Glomerular visceral epithelial cell (primary cell): Measurements from ENCODE around the gene ASB5.
"Not testable (repeated sequence)": the region's sequence is repeated elsewhere in the genome, so short reads cannot be mapped to it uniquely, and the experiment has no call there.

Experiments used
- DNase-seq: peaks from one replicate; pipeline ENCODE4 v3.0.0-alpha.2; 2016; ENCODE audit errors: extremely low spot score

Gene ASB5

GRCh38 chr4:176222149-176222548 lies 46.9 kb downstream of the ASB5 start:
- DNase-seq = no peak

DNA sequence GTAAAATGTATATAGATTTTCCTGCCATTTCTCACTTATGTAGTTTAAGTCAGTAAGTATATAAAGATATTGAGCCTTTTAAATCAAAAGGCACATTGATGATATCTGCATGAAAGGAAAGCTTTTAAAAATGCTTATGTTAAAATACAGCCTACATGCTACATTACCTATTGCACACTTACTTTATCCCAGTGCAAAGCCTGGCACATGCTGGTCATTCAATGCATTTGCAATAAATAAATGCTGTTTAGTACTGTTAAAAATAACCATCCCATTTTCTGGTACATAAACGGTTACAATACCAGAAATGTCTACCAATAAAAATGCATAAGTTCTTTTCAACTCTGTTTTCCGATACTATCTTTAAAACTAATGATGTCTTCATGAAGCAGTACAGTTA lies 51.5 kb downstream of the ASB5 start:
- no peak for DNase-seq

- DNase-seq = not testable (repeated sequence)
These were observed 56.7 kb downstream of the ASB5 start for GRCh38 chr4:176212351-176212750.

DNA sequence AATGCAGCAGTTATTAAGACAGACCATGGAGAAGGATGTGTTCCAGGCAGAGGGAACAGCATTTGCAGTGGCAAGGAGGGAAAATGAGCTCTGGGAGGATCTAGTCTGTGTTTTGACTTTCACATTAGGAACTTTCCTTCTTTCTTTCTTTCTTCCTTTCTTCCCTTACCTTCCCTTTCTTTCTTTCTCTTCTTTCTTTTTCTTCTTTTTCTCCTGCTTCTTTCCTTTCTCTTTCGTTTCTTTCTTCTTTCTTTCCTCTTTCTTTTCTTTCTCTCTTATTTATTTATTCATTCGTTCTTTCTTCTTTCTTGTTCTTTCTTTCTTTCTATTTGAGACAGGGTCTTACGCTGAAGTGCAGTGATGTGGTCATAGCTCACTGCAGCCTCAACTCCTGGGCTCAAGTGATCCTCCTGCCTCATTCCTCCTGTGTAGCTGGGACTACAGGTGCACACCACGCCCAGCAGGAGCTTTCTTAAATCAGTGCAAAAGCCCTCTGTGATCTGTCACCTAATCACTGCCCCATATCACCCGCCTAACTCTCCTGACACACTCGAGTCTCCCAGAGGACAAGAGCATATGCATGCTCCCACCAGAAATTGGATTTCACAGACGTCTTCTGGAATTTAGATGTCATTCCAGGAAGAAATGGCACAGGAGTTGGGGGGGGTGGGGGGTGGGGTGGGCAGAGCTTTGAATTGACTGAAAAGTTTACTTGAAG lies 58.3 kb downstream of the ASB5 start:
- DNase-seq = no peak

DNA sequence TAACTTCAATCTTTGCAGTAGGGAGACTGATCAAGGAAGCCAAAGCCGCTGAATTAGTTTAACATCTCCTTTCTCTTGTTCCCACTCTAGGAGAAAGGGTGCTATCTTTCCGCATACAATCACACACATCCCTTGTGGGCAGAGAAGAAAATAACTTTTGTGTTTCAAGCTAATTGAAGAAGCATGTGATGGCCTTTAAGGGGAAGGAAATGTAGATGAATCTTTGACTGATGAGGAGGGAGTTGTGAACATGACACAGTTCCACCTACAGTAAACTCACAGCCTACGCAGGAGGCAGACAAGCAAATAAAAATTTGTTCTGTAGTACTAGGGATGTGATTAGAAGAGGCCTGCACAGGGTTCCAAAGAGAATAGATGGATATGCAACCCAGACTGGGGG lies 58.9 kb downstream of the ASB5 start:
- no peak for DNase-seq

DNA sequence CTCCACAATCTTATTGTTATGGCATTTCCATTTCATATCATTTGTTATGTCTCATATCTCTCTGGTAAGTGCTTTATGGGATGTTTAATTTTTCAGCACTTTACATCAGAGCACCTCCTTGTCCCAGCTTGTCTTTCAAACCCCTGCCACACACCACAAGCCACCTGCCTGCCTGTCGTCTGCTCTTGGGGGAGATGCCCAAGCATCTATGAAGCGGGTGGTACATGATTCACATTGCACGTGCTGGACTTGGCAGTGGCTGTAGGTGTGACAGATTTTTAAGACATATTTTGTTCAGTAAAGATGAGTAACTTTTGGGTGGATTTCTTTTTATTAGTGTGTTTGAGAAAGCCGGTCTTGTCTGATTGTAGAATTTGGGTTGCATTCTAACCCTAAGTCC lies 59.5 kb downstream of the ASB5 start:
- DNase-seq = no peak

- no peak for DNase-seq
These were observed 61.2 kb downstream of the ASB5 start for GRCh38 chr4:176207839-176208238.

- no peak for DNase-seq
These were observed 63.7 kb downstream of the ASB5 start for GRCh38 chr4:176205299-176205698.

DNA sequence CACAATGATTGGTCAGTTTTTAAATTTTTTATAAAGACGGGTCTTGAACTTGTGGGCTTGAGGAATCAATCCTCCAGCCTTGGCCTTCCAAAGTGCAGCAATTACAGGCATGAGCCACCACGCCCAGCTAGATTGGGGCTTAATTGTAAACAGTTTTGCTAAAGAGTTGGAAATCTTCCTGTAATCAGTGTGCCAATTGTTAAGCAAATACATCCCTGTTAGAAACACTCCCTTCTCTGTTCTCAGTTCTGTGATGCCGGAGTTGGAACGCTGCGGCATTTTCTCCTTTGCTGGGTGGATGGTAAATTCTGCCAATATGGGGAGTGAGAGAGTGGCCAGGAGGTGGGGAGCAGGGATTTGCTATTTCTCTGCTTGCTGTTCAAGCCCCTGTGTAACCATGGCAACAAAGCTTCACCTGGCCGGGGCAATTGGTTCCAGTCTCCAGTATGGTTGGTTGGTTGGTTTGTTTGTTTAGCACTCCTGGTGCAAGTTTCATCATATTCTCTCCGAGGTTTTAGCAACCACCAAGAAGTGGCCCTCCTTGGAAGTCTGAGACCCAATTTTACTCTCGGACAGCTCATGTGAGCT lies 70.6 kb downstream of the ASB5 start:
- DNase-seq = no peak

DNA sequence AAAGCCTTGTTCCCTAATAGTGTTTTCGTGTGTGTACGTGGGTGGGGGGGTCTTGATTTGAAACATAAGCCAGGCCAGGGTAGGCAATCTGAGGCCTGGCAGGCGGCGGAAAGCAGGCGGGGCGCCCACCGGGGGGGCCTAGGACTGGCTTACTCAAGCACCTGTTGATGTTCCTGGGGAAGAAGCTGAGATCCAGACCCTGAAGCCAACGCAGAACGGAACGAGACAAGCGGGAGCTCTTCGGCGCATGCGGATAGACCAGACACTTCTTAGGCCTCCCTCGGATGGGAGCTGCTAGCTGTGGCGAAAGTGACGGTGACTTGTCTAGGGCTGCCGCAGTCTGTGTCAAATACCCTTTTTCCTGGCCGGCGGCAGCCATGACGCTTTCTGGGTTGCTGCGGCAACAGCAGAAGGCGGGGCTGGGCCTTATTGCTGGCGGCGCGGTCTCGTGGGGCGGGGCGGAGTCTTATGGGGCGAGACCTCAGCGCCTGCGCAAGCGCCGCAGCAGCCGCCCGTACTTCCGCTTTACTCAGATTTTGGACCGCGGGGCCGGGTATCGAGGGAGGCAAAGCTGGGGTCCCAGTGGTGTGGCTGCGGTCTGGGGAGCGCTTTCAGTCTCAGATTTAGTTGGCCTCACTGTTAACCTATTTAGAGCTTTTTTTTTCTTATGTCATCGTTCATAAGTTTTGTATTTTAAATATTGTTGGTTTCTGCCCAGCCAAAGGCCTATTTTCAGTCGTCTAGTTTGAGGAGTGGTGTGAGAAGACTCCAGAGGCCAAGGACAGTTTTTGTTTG lies 73.6 kb downstream of the ASB5 start, which contains the start of gene SPATA4:
SPATA4 (minus strand) TSS at position 402 of the 795 bp plus-strand sequence; CDS start at position 379, 23 bp downstream.
- DNase-seq = peak; percentile 94

GRCh38 chr4:176193938-176194337 lies 75.1 kb downstream of the ASB5 start:
- DNase-seq = peak; percentile 58

GRCh38 chr4:176193126-176193525 lies 75.9 kb downstream of the ASB5 start:
- no peak for DNase-seq

DNA sequence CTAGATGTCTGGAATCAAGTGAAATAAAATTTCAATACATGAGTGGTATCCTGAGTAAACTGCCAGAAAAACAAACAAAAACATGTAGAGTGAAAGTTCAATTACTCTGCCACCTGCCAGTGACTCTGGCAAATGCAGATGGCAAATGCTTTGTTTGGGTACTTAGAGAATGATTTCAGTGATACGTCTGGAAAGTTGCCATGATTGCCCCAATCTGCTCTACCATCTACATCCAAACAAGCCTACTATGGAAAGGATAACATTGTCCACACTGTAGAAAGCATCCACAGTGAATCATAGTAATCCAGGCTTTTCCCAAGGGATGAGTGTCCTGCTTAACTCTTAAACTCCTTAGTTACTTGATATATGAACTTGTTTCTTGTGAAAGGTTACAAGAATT lies 77.0 kb downstream of the ASB5 start:
- no peak for DNase-seq

DNA sequence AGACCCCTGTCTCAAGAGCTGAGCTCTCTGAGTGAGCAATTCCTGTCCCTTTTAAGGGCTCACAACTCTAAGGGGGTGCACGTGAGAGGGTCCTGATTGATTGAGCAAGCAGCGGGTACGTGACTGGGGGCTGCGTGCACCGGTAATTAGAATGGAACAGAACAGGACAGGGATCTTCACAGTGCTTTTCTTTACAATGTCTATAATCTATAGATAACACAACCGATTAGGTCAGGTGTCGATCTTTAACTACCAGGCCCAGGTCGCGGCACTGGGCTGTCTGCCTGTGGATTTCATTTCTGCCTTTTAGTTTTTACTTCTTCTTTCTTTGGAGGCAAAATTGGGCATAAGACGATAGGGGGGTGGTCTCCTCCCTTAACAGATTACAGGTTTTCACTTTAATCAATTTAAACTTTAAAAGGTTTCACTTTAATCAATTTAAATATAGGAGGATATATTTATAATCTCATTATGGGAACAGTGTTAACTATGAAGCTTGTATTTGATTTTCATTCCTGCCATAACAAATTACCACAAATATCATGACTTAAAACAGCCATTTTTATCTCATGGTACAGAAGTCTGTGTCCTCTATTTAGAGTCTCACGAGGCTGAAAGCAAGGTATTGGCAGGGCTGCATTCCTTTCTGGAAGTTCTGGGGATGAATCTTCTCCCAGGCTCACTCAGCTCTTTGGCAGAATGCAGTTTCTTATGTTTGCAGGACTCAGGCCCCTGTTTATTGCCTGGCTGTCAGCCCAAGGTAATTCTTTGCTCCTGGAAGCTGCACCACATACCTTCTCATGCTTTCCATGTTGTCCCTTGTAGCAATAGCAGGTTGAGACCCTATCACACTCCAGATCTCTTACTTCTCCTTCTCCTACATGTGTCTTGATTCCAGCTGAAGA lies 78.9 kb downstream of the ASB5 start:
- no peak for DNase-seq

GRCh38 chr4:176188654-176189053 lies 80.4 kb downstream of the ASB5 start:
- DNase-seq = no peak

DNA sequence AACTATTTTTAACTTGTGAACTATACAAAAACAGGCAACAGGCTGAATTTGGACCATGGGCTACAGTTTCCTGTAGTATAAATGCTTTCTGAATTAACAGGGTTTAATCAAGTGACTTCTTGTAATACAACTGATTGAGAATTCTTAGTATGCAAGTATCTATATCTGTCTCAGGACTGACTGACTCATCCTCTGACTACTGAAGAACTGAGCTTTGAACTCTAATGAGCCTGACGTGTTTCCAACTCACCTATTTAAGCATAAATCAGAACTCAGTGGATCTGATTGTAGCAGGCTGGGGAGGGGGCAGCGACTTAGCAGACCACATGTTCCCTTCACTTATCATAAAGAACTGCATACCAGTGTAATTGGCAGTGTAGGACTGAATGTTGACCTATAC lies 81.4 kb downstream of the ASB5 start:
- DNase-seq = peak; percentile 11

DNA sequence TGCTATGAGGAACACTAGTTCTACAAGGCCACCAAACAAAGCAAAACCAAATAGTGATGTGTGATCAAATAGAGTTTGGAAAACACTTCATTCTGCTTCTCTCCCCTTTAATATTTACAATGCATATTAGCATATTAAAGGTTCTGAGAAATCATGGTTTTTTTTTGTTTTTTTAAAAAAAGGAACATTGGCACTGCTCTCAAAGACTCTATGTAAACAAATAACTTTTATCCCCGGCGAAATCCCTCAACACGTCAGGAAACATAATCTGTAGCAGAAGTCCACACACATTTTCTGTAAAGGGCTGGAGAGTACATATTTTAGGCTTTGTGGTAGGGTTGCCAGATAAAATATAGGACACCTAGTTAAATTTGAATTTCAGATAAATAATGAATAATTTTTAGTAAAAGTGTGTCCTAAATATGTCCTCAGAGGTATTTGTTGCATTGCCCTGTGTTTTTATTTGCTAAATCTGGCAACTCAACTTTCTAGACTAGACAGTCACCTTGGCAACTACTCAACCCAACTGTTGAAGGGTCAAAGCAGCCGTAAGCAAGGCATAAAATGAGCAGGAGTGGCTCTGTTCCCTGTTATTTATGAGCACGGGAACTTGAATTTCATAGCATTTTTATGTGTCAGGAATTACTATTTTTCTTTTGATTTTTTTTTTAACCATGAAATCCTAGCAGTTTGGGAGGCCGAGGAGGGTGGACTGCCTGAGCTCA lies 82.2 kb downstream of the ASB5 start:
- no peak for DNase-seq

- DNase-seq = no peak
These were observed 83.0 kb downstream of the ASB5 start for GRCh38 chr4:176186067-176186466.

DNA sequence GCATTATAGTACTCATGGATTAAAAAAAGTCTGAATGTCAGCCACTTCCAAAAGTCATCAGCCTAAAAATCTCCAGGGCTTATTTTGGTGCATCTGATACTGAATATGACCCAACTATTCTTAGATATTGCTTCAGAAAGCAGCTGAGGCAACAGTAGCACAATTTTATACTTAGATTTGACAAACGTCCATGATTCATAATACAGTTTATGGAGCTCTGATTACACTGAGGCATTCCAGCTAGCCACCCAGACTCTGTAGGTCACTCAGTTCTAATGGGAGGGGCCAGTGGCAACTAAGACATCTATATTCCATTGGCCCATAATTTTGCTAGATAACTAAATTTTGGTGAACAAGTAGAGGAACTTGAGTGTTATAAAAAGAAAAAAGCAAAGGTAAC lies 84.0 kb downstream of the ASB5 start:
- no peak for DNase-seq
